Psoas muscle (tissue), 8 donors: ENCODE data around the gene ISCU. TPM values are rescaled to one million over a fixed set of nuclear protein-coding genes. Genes with fewer than 3 reads are reported as not detected.

Source experiments
- ATAC-seq, 4 donors: fragments of 200-7000 bp; cut with Tn5 transposase; one replicate each; pipeline ENCODE4 v1.9.1; 2020; ENCODE audit warnings: moderate library complexity in 3 of 4, mild to moderate bottlenecking in 2 of 4
- DNase-seq, 2 donors: peaks; one replicate each; pipeline ENCODE4 v3.0.0-alpha.2; 2020
- H3K27ac ChIP-seq: fragments of 200-600 bp; one replicate; pipeline ENCODE4 v1.8.0; 2022
- H3K27me3 ChIP-seq, 3 donors: fragments of 200-600 bp in 1 of 3; one replicate each; pipeline versions ENCODE4 v1.6.1 to v1.8.0; 2013 to 2022; ENCODE audit warnings: low read length in 2 of 3, mild to moderate bottlenecking in 2 of 3, moderate library complexity in 1 of 3; ENCODE audit not compliant: insufficient read depth in 3 of 3
- H3K36me3 ChIP-seq, 2 donors: fragments of 200-600 bp in 1 of 2; one replicate each; pipeline versions ENCODE4 v1.6.1 to v1.8.0; 2013 to 2022; ENCODE audit warnings: low read depth in 1 of 2, mild to moderate bottlenecking in 1 of 2, moderate library complexity in 1 of 2; ENCODE audit not compliant: insufficient read depth in 1 of 2
- H3K4me1 ChIP-seq: fragments of 200-600 bp; one replicate; pipeline ENCODE4 v1.8.0; 2022
- H3K4me3 ChIP-seq: fragments of 200-600 bp; one replicate; pipeline ENCODE4 v1.8.0; 2022; ENCODE audit warnings: mild to moderate bottlenecking
- H3K9me3 ChIP-seq: fragments of 200-600 bp; one replicate; pipeline ENCODE4 v1.8.0; 2022
- WGBS, 3 donors: extraction: QIAGEN DNeasy Blood & Tissue Kit; methylation state at CpG; one replicate each; pipeline versions ENCODE4 v1.1.6 to v1.1.7; 2013; 5-methylcytosine and 5-hydroxymethylcytosine counted together
- intact Hi-C, 2 donors: fragments of 100-400 bp; cut with DNase I; formaldehyde crosslinking; loops; one replicate each; pipeline versions ENCODE4 v1.11.0 to v1.14.2; 2022
- long read RNA-seq, 2 donors: library from polyadenylated mRNA; unstranded; transcript quantifications; one replicate each; pipeline ENCODE4 v2.0.0, GENCODE V29; 2021
- polyA plus RNA-seq, 3 donors: library from polyadenylated mRNA; stranded (reverse); fragments of 200-250 nt; gene quantifications; one replicate each; pipeline ENCODE4 v1.2.3, GENCODE V29; 2013
- total RNA-seq, 4 donors: library from RNA; stranded (reverse); fragmentation: NEBNext Ultra II Directional in 2 of 4; extraction: Animal tissue kit (Norgen Biotek cat#: 25700) in 2 of 4; gene quantifications; one replicate each; pipeline versions ENCODE4 v1.2.1 to v1.2.4, GENCODE V29; 2021 to 2023
- TF ChIP-seq, protein P1 (sequence below): fragments of 200-600 bp; IDR thresholded peaks from one replicate; pipeline ENCODE4 v1.8.0; 2022; ENCODE audit warnings: antibody characterized with exemption
- donor health status: healthy with polysubstance abuse.
- donor health status: DM: no; HTN: no; CAD: no; lungs with moderate emphysema.
- donor health status: Bipolar disorder and iron deficiency.
- donor health status: healthy.
- donor health status: DM: yes; HTN: yes; CAD: no.
- donor health status: DM: no; HTN: no; CAD: no.
- donor health status: DM: no; HTN: no; CAD: no.
- donor health status: DM: yes; HTN: yes; CAD: no.

The ISCU gene
- total RNA-seq = 100 to 1,000 TPM; 148 to 225 (median 212) TPM
- polyA plus RNA-seq = 100 to 1,000 TPM; 190 to 352 (median 220) TPM
- long read RNA-seq, donor 1, transcript ISCU-201 (5 exons, 994 nt) = major isoform, 105 of 115 reads
- long read RNA-seq, donor 1, partial matches to known transcripts = 6 of 115 reads
- long read RNA-seq, donor 1, other reads (novel, unspliced or antisense) = 2 of 115 reads
- long read RNA-seq, donor 2, transcript ISCU-201 (5 exons, 994 nt) = major isoform, 139 of 170 reads
- long read RNA-seq, donor 2, partial matches to known transcripts = 15 of 170 reads
- long read RNA-seq, donor 2, other reads (novel, unspliced or antisense) = 7 of 170 reads

DNA sequence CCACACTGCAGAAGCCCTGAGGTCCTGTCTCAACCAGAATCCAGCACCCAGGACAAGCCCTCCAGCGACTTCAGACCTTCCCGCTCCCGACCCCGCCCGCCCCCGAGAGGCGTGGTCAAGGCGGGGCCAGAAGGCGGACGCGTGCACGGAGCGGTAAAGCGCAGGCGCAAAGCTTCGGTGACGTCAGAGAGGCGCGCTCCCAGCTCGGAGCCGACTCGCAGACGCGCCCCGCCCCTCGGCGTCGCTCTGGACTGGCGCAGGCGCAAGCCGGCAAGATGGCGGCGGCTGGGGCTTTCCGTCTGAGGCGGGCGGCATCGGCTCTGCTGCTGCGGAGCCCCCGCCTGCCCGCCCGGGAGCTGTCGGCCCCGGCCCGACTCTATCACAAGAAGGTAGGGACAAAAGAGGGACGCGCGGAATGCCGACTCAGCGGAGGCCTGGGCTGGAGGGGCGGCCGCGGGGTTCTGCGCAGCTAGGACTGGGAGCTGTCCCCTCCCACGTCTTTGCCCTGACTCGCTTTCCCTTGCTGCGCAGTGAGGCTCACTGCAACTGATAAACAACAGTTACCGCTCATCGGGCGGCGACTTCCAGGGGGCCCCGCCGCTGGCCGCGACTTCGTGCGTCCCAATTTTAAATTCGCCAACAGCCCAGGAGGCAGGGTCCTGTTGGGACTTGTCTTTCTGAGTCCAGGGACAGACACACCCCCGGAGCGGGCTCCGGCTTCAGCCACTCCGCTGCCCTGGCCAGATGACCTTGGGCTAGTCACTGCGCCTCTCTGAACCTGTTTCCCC lies at the start of gene ISCU:
TSS of gene ISCU (plus strand) at position 249 of the 788 bp plus-strand sequence. CDS start at position 276, 27 bp downstream.
- peak; percentile 99 for DNase-seq
- ATAC-seq = peak; percentile 87 to 90 (median 88)
- Histone ChIP-seq H3K4me3 (peak within 1 kb of the TSS; percentile 76), H3K9me3 (no peaks in the 10 kb centered on the region), H3K4me1 (peaks cover 55% of the 10 kb centered on the region), H3K27me3 (no peaks in the 10 kb centered on the region), H3K27ac (peak within 1 kb of the TSS; percentile 97), H3K36me3 (peaks cover 13 to 46% of the 10 kb centered on the region in 2 donors)
- 0 to 1% (median 0%) methylated on average over 45 to 72 of the region's 72 CpGs for WGBS, 3 donors
- TF ChIP-seq, protein P1, sequence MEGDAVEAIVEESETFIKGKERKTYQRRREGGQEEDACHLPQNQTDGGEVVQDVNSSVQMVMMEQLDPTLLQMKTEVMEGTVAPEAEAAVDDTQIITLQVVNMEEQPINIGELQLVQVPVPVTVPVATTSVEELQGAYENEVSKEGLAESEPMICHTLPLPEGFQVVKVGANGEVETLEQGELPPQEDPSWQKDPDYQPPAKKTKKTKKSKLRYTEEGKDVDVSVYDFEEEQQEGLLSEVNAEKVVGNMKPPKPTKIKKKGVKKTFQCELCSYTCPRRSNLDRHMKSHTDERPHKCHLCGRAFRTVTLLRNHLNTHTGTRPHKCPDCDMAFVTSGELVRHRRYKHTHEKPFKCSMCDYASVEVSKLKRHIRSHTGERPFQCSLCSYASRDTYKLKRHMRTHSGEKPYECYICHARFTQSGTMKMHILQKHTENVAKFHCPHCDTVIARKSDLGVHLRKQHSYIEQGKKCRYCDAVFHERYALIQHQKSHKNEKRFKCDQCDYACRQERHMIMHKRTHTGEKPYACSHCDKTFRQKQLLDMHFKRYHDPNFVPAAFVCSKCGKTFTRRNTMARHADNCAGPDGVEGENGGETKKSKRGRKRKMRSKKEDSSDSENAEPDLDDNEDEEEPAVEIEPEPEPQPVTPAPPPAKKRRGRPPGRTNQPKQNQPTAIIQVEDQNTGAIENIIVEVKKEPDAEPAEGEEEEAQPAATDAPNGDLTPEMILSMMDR = no peak
- intact Hi-C loops = loop anchor here (5.0 to 10.0 kb wide), 4 partner anchors 242 to 530 kb away; partner anchors contain the start of genes SSH1 (in 2 of the 2) and ALKBH2 (in 1 of the 2)

GRCh38 chr12:108514468-108514972 lies 47.9 kb upstream of the ISCU start:
- intact Hi-C loops = loop anchor here (5.0 to 10.0 kb wide), 3 partner anchors 597 to 830 kb away; partner anchors contain the start of genes PRDM4 (in 2 of the 2) and PWP1 (in 1 of the 2)
- DNase-seq (no peak), ATAC-seq (peak in 3 of 4 donors; percentile 9 to 12 (median 11))
- Histone ChIP-seq H3K4me1 (peaks cover 11% of the 10 kb centered on the region), H3K4me3 (peak overlapping the region; percentile 93), H3K9me3 (no peaks in the 10 kb centered on the region), H3K36me3 (peaks cover 0 to 27% of the 10 kb centered on the region in 2 donors), H3K27me3 (no peaks in the 10 kb centered on the region), H3K27ac (no peak overlapping the region)
- 26 to 28% (median 26%) methylated on average over 19 of the region's 19 CpGs for WGBS, 3 donors
- TF ChIP-seq, protein P1 = no peak

DNA sequence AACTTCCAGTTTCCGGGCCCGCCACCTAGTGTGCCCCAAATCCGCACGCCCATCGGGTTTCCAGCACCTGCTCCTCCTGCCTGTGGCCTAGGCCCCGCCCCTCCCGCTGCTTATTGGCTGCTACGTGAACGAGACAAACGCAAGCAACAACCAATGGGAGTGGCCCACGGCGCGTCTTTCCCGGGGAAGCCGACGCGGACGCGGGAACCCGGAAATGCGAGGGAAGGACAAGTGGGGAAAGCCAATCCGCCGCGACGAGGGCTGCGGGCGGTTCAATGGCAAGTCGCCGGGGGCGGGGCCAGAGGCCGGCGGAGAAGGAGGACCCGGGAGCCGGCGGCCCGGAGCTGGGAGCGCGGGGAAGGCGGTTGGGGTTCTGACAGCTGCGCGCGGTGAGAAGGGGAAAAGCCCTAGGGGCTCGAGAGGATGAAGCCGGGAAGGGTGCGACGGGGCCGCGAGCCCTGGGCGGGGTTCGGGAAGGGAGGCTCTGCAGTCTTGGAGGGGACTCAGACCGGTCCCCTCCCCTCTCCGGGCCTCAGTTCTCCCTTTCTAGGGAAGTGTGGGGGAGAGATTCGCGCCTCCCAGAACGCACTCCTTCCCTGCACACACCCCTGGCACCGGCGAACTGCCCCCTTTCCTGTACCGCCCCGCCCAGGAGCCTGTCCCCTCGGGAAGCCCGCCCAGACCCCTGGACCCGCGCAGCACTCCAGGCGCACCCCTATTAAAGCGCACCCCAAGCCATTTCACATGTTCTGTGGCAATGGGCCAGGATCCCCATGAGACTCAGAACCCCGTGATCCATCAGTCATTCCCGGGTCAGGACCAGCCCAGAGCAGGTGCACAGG lies 47.2 kb upstream of the ISCU start, which contains the start of gene FICD:
TSS of gene FICD (plus strand) at position 305 of the 842 bp plus-strand sequence. CDS start 1,696 bp downstream, outside the sequence.
- H3K4me1 ChIP-seq = peaks cover 11% of the 10 kb centered on the region
- peak within 1 kb of the TSS; percentile 93 for H3K4me3 ChIP-seq
- ATAC-seq (peak; percentile 92 to 98 (median 96)), DNase-seq (peak; percentile 100)
- peak within 1 kb of the TSS; percentile 76 for H3K27ac ChIP-seq
- H3K36me3 ChIP-seq = peaks cover 0 to 33% of the 10 kb centered on the region in 2 donors
- no peaks in the 10 kb centered on the region for H3K27me3 ChIP-seq
- TF ChIP-seq, protein P1 = no peak
- 0% methylated on average over 47 to 67 of the region's 67 CpGs for WGBS, 3 donors
- H3K9me3 ChIP-seq = no peaks in the 10 kb centered on the region
- intact Hi-C loops = loop anchor here (5.0 to 10.0 kb wide), 3 partner anchors 598 to 830 kb away; partner anchors contain the start of genes PRDM4 (in 2 of the 2) and PWP1 (in 1 of the 2)

- H3K9me3 ChIP-seq = no peaks in the 10 kb centered on the region
- intact Hi-C loops = loop anchor here in 1 of 2 donors (10.0 kb wide), 1 partner anchor 831 kb away; the partner anchor contains the start of gene PWP1
Measured at GRCh38 chr12:108515916-108516315, 46.5 kb upstream of the ISCU start.

More at GRCh38 chr12:108515916-108516315, 46.5 kb upstream of the ISCU start:
- Histone ChIP-seq H3K27me3 (no peaks in the 10 kb centered on the region), H3K4me1 (peaks cover 11% of the 10 kb centered on the region), H3K27ac (peak overlapping the region; percentile 76), H3K36me3 (peaks cover 0 to 41% of the 10 kb centered on the region in 2 donors), H3K4me3 (peak overlapping the region; percentile 93)
- DNase-seq = no peak
- 56 to 64% (median 62%) methylated on average over 5 of the region's 5 CpGs for WGBS, 3 donors
- TF ChIP-seq, protein P1 = no peak
- peak in 1 of 4 donors; percentile 4 for ATAC-seq
